NCI-H82 (cell line): ENCODE measurements around the gene ADK.
"Not testable (repeated sequence)": the region's sequence is repeated elsewhere in the genome, so short reads cannot be mapped to it uniquely, and the experiment has no call there.

Experiments used
- DNase-seq: peaks from one replicate; lab custom pipeline; 2025; lab: John Stamatoyannopoulos, UW

The ADK gene

DNA sequence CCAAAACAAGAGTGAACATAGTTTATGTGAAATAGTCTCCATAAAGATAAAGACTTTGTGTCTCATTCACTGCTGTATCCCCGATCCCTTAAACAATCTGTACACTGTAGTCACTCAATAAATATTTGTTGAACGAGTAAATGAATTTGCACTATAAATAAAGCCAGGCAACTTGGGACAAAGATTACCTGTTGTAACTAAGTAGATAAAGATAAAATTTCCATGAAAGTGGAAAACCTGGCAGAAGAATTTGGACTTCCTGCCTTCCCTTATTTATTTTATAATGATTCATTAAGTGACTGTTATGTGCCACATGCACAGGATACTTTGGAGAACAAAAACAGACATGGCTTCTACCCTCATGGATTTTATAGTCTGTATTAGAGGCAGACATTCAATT lies 397.7 kb downstream of the ADK start:
- no peak for DNase-seq

DNA sequence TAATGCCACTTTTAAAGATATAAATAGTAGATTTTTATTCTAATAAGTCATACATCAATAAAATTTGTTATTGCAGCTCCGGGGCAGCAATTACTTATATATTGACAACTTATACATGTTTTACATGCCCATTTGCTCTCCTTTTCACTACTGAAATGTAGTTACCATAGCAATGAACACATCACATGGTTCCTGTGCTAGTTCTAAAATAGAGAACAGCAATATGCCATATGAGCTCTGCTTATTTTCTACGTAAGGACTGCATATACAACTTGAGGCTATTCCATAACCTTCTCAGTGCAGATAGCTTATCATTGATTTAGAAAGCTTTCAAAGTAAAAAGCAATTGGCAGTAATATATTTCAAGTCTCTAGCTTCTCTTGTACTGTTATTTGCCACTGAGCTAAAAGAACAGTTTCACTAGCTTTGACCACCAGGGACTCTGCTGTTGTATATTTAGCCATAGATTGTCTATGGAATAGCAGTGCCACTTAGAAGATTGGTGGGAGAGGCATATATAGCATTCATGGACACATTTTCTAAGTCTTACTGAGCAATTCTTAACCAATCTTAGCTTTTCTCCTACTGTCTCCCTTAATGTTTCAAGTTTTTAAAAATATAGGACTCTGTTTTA lies 405.2 kb downstream of the ADK start:
- no peak for DNase-seq

DNA sequence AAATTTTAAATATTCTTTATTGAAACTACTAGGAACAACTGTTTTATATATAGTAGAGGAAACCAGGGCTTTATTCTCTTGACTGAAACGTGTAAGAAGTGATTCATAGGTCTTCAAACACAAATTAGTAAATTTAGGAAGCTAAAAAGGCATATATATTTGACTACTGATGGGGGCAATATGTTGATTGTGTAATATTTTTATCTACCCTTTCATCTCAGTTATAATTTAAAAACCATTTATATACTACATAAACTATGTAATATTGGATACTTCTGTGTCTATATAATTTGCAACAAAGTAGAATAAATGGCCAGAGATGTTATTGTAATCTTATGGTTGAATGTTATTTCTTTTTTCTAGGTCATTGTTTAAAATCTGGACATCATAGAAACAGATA lies 406.1 kb downstream of the ADK start:
- DNase-seq = no peak

DNA sequence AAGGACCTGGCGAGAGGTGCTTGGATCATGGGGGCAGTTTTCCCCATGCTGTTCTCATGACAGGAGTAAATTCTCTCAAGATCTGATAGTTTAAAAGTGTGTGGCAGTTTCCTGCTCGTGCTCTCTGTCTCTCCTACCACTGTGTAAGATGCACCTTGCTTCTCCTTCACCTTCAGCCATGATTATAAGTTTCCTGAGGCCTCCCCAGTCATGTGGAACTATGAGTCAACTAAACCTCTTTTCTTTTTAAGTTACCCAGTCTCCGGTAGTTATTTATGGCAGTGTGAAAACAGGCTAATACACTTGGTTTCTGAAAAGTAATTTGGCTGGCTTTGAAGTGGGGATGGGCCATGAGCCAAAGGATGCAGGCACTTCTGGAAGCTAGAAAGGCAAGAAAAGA lies 407.4 kb downstream of the ADK start:
- DNase-seq = no peak

DNA sequence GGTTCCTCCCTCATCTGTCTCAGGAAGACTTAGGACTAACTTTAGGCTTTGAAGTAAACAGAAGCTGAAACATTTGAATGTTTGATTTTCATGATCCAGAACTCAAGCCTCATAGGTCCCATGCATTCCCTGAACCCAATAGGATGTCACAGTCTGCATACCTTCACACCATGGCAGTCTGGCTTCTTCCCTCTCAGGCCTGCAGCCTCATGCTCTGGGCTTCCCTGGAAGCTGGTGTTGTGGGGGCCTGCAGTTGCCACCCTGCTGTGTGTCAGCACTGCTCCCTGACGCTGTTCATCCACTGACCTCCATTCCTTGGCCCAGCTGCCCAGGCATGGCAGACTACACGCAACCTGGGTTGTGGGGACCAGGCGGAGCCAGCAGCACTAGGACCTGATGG lies 407.9 kb downstream of the ADK start:
- no peak for DNase-seq

DNA sequence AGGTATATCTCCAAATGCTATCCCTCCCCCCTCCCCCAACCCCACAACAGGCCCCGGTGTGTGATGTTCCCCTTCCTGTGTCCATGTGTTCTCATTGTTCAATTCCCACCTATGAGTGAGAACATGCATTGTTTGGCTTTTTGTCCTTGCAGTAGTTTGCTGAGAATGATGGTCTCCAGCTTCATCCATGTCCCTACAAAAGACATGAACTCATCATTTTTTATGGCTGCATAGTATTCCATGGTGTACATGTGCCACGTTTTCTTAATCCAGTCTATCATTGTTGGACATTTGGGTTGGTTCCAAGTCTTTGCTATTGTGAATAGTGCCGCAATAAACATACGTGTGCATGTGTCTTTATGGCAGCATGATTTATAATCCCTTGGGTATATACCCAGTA lies 417.9 kb downstream of the ADK start:
- DNase-seq = not testable (repeated sequence)

DNA sequence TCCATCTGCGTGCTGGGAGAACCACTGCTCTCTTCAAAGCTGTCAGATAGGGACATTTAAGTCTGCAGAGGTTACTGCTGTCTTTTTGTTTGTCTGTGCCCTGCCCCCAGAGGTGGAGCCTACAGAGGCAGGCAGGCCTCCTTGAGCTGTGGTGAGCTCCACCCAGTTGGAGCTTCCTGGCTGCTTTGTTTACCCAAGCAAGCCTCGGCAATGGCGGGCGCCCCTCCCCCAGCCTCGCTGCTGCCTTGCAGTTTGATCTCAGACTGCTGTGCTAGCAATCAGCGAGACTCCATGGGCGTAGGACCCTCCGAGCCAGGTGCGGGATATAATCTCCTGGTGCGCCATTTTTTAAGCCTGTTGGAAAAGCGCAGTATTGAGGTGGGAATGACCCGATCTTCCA lies 422.5 kb downstream of the ADK start:
- not testable (repeated sequence) for DNase-seq

DNA sequence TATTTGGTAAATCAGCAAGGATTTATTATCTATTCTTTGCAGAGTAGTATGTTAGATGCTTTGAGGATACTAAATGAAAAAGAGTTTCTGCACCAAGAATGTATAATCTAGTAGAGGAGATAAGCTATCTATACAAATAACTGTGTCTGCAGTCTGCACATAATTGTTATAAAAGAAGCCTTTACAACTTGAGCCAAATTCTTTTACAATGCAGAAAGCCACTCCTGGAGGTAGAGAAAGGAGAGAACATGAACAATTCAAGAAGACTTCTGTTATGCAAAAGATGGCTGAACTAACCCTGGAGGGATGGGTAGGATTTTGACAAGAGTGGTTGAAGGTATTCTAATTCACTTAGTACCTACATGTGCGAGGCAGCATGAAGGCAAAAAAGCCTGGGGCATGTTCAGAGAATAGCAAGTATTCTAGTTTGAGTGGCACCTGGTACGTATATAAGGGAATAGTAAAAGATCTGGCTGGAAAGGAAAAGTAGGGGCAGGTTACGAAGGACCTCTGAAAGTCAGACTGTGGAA lies 424.2 kb downstream of the ADK start:
- DNase-seq = no peak

DNA sequence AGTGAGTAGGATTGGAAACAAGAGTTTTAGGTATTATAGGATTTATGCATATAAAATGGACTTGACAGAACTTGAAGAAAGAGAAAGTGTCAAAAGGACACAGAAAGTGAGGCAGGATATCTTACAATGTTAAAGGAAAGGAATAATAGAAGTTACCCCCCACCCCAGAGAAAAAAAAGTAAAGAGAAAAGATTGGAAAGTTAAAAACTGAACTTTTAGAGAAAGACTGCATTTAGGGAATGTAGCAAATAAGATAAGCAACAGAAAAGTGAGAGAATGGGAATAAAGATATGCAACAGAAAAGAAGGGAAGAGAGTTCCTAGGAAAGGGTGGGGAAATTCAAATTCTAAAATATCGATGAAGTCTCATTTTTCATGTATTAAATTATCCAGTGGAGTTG lies 424.9 kb downstream of the ADK start:
- DNase-seq = no peak

DNA sequence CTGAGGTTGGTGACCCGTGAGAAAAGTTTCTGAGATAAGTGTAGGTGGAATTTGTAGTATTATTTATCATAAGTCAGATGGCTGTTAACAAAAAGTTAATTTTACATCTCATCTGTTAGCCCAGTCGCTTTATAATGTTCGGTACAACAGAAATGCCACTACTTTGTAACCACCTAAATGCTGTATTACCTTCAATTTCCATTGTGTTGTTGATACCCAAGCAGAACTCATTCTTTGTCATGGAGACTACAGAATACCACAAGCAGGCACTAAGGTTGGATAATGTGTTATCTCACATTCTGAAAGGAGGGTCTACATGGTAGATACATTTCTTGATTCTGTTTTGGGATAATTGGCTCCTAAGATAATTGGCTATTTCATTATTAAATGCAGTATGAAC lies 425.6 kb downstream of the ADK start:
- no peak for DNase-seq

DNA sequence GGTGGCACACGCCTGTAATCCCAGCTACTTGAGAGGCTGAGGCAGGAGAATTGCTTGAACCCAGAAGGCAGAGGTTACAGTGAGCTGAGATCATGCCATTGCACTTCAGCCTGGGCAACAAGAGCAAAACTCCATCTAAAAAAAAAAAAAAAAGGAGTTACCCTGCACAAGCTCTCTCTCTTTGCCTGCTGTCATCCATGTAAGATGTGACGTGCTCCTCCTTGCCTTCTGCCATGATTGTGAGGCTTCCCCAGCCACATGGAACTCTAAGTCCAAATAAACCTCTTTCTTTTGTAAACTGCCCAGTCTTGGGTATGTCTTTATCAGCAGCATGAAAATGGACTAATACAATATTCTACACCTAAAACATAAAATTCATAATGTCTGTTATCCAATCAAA lies 429.4 kb downstream of the ADK start:
- DNase-seq = not testable (repeated sequence)

DNA sequence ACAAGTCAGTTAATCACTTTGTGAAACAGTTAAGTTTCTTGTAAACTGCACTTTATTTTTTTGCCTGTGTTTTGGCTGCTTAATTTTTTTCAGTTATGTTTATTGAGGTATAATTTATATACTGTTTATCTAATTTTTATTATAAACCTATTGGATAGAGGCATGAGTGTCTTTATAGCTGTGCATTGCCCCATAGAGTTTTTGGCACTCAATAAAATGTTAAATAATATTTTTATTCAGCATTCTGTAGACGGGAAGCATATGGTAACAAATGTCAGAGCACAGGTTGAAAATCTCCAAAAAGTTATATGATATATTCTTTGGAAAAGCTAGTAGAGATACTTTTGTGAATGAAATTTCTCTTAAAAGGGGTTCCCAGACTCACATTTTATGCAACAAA lies 431.5 kb downstream of the ADK start:
- DNase-seq = no peak

DNA sequence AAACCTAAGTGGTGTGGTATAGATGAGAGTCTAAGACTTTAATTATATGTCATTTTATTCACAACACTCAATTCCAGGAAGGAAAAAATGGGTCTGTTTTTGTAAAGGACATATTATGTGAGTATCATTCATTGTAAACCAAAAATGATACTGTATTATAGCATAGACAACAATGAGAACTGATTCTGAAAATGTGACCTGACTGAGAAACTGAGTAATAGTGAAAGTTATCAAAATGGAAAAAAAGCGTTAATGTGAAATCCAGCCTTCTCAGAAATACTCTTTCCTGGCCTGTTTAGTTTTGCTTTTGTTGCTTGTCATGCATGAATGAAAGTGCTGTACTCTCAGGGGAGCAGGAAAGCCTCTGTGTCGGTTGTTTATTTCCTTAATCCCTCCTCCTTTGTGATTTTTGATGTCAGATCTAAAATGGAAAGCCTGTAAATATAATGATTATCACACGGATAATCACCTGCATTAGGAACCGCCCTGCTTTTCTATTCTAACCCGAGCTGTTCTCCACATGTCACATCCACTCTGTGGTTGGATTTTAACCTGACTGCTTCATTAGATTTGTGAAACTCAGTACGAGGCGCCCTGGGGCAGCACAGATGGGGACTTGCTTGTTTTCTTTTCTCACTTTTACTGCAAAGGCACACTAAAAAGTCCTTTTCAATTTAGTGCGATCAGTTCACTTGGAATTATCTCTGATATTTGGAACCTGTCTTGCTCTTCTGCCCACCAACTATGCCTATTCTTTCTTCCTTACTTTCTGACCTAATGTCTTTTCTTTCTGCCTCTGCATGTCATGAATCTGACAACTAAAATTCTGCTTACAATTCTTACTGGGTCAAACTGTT lies 434.4 kb downstream of the ADK start:
- DNase-seq = peak; percentile 79

DNA sequence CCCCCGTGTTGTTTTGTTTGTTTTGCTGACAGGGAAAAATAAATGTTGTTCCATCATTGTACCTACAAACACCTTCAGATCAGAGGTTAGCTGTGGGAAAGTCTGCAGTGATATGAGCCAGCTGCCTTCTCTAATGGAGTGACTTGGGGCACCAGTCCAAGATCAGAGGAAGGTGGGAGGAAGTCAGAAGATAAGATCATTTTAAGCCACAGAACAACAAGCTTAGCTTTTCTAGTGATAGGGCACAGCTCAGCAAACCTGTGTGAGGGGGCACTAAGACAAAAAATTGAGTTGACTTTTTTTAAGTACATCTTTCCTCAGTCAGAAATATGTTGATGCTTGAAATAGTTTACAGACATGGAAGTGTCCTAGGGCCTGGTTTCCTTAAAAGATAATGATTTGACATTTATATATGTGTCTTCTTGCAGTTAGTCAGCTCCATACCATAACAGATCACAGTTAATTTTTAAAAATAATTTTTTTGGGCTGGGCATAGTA lies 435.1 kb downstream of the ADK start:
- peak; percentile 68 for DNase-seq

DNA sequence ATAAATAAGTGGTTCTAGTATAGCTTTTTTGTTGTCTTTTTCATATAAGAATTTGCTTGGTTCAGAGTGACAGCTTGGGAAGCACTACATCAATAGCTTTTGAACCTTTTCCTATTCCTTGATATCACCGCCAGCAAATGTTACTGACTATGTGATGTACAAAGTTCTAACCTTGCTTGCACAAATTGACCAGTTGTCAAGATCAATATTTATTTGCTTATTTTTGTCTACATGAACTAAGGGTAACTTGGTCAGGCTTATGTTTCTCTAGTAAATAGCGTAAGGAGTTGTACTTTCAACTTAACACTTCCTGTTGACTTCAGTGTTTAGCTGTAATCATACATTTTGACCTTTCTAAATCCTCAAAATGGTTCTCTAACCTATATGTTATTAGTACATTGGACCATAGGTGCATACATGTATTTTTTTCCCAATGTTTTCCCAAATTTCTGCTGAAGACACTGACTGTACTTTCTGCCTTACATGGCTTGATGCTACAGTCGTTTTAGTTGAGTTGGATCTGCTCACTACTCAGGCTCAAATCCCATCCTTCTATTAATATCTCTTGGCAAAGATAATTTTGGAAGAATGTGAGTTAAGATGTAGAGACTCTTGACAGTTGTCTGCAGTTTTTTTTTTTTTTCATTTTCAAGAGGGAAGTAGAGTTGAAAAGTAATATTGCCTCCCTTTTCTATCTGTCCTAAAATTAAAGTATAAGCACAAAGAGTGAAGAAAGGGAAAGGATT lies 436.3 kb downstream of the ADK start:
- no peak for DNase-seq

DNA sequence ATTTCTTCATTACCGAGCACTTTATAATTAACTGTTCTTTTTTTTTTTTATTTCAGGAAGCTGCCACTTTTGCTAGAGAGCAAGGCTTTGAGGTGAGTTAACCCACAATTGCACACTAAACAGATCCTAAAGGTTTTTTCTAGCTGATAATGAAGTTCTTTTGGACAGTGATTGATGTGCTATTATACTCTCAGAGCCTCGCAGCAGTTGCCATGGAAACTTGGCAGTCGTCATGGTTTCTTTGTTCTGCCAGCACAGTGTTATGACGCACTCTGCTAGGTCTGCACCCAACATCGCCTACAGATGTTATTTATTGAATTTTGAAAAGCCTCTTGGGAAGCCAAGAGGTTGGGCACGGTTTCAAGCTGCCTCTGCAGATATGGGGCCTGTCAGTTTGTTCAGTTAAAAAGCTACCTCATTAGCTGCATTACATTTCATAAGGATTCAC lies 438.2 kb downstream of the ADK start:
- peak; percentile 60 for DNase-seq

DNA sequence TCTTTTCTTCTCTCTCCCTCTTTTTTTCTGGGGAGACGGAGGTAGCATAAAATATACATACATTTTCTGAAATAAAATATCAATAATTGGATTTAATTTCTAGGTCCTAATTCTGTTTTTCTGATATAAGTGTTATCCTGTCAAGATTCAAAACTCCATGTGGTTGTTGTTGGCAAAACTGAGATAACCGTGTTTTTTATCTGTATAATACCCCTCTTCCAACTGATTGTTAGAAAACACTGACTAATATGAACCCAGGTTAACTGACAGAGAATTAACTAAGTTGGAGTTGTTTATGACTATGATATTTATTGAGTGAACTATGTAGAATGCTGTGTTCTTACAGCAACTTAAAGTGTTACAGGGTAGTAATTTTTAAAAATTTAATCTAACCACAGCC lies 438.8 kb downstream of the ADK start:
- no peak for DNase-seq

DNA sequence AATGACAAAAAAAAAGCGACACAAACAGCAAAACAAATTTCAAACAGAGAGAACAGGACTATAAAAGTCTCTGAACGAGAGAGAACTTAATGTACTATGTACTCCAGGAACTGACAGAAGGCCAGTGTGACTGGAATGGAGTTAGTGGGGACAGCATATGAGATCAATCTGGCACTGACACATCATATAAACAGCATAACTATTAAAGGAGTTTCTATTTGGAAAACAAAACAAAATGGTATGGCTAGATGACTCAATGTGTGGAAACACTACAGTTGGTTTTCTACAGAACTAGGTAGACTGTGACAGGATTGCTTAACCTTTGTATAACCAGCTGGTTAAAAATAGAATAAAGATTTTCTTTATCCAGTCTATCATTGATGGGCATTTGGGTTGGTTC lies 442.4 kb downstream of the ADK start:
- no peak for DNase-seq

DNA sequence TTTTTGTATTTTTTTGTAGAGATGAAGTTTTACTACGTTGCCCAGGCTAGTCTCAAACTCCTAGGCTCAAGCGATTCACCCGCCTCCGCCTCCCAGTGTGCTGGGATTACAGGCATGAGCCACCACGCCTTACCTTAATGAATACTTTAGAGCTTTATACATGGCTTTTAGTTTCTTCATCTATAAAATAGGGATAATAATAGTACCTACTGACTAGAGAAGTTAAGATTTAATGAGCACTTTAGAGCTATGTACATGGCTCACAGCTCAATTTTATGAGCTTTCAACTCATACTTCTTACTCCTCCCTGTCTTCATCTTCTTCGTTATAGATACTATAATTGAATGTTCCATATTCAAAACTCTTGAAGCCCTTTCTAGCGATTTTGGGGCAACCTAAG lies 445.7 kb downstream of the ADK start:
- DNase-seq = no peak

DNA sequence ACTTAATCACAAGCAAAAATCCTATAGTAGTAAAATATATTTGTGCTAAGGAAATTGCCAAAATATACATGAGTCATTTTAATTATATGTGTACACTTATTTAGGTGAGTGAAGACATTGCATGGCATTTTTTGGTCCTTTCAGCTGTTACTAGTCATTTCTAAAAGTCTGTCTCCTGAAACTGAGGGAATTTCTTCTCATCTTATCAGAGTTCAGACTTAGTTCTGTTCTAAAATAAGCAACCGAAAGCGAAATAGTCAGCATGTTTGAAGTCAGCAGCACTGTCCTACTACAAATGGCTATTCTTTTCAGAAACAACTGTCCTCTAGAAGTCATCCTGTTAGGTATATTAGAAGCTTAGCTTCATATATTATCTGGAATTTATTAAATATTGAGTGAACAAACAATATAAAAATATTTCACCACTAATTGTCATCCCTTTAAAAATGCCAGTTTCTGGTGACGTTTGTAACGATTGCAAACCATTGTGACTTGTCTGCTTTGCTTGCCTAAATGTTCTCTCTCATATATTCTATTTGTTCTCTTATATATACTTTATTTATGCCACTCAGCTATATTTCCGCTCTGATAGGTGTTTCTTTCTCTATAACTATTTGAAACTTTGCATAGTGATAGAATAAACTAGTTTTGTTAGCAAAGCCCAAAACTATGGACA lies 448.0 kb downstream of the ADK start:
- DNase-seq = no peak

DNA sequence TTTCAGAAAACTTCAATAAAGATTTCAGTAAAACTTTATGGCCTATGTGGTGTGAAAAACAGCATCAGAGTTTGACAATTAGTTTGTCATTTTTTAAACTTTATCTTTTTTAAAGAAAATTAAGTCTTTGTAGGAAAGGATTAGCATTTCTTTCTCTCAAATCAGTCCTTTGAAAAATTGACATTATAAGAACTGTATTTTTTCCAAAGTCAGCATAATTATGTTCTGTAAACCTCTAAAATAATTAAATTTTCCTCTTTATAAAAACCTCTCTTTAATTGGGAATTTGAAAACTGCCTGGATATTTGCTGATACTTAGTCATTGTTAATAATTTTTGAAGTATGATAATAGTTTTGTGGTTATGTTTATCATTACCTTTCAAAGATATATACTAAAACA lies 448.7 kb downstream of the ADK start:
- DNase-seq = no peak

DNA sequence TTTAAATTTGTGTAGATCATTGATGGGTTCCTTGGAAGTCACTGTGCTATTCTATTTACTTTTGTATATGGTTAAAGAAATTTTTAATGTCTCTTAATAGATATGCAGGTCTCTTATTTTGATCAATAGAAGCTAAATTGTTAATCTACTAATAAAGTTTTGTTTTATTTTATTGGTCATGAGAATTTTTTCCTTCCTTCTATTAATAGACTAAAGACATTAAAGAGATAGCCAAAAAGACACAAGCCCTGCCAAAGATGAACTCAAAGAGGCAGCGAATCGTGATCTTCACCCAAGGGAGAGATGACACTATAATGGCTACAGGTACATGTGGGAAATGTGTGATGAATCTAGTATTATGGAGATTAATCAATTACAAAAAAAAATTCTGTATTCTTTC lies 449.1 kb downstream of the ADK start:
- no peak for DNase-seq
